Cardiac muscle cell (in vitro differentiated cells and primary cell): ENCODE measurements around the gene GRB10. TPM values are rescaled to one million over a fixed set of nuclear protein-coding genes. Genes with fewer than 3 reads are reported as not detected.

Experiments used
- DNase-seq, 2 donors: peaks; one replicate each; pipeline versions ENCODE4 v3.0.0 to v3.0.0-alpha.2; 2010 to 2017; ENCODE audit warnings: low read depth in 1 of 2, low spot score in 1 of 2
- H3K27ac ChIP-seq: fragments of 200-600 bp; sonication (generic); 2 replicates; pipeline ENCODE4 v1.5.1; 2016
- H3K27me3 ChIP-seq: fragments of 200-600 bp; sonication (generic); 2 replicates; pipeline ENCODE4 v1.6.0; 2016; ENCODE audit warnings: control low read depth
- H3K36me3 ChIP-seq: fragments of 200-600 bp; sonication (generic); 2 replicates; pipeline ENCODE4 v1.5.1; 2016; ENCODE audit warnings: control low read depth
- H3K4me1 ChIP-seq: fragments of 200-600 bp; sonication (generic); 2 replicates; pipeline ENCODE4 v1.8.1; 2017; ENCODE audit warnings: low read depth, mild to moderate bottlenecking, mixed run types
- H3K4me3 ChIP-seq: fragments of 200-600 bp; sonication (generic); 2 replicates; pipeline ENCODE4 v1.5.1; 2016; ENCODE audit warnings: mild to moderate bottlenecking
- H3K9me3 ChIP-seq: fragments of 200-600 bp; sonication (generic); 2 replicates; pipeline ENCODE4 v1.5.1; 2017; ENCODE audit warnings: low read depth, mild to moderate bottlenecking, control low read depth
- polyA plus RNA-seq: library from polyadenylated mRNA; unstranded; fragments of >200 nt; fragmentation: Nextera tagmentation; extraction: Ambion mirVana; gene quantifications from 2 replicates; pipeline ENCODE4 v1.2.1, GENCODE V29; 2016
- total RNA-seq: library from RNA; depleted of rRNA; stranded (reverse); fragments of >200 nt; gene quantifications from 2 replicates; pipeline ENCODE4 v1.2.3, GENCODE V29; 2016
- TF ChIP-seq, protein P1 (sequence below): IDR thresholded peaks from 2 replicates; pipeline ENCODE4 v1.5.1; 2012; ENCODE audit warnings: low read depth, mild to moderate bottlenecking, low read length

GRB10 gene
- total and polyA plus RNA-seq, 2 experiments from 2014 or later, result 9.9 to 25.3 TPM

DNA sequence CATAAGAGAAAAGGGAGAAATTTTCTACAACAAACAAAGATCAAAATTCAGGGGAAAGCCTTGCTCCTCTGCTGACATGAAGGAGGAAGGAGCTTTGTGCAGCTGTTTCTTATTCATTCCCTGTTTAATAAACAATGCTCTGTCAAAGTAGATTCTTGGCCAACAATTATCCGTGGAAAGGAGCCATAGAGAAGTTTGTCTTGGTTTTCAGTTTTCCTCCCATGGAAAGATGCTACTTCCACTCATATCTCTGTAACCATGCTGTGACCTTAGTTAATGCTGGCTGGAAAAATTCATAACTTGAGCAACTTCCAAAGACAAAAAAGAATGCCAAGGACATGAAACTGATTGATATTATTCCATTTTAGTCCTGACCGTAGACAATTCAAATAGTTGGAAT is 225.6 kb downstream of the GRB10 start:
- no peak overlapping the region for H3K4me3 ChIP-seq
- H3K36me3 ChIP-seq, result no peaks in the 10 kb centered on the region
- TF ChIP-seq, protein P1, sequence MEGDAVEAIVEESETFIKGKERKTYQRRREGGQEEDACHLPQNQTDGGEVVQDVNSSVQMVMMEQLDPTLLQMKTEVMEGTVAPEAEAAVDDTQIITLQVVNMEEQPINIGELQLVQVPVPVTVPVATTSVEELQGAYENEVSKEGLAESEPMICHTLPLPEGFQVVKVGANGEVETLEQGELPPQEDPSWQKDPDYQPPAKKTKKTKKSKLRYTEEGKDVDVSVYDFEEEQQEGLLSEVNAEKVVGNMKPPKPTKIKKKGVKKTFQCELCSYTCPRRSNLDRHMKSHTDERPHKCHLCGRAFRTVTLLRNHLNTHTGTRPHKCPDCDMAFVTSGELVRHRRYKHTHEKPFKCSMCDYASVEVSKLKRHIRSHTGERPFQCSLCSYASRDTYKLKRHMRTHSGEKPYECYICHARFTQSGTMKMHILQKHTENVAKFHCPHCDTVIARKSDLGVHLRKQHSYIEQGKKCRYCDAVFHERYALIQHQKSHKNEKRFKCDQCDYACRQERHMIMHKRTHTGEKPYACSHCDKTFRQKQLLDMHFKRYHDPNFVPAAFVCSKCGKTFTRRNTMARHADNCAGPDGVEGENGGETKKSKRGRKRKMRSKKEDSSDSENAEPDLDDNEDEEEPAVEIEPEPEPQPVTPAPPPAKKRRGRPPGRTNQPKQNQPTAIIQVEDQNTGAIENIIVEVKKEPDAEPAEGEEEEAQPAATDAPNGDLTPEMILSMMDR, result no peak
- no peaks in the 10 kb centered on the region for H3K4me1 ChIP-seq
- H3K9me3 ChIP-seq, result no peaks in the 10 kb centered on the region
- peak in 1 of 2 donors; percentile 11 for DNase-seq
- H3K27me3 ChIP-seq, result no peaks in the 10 kb centered on the region
- H3K27ac ChIP-seq, result no peak overlapping the region

DNA sequence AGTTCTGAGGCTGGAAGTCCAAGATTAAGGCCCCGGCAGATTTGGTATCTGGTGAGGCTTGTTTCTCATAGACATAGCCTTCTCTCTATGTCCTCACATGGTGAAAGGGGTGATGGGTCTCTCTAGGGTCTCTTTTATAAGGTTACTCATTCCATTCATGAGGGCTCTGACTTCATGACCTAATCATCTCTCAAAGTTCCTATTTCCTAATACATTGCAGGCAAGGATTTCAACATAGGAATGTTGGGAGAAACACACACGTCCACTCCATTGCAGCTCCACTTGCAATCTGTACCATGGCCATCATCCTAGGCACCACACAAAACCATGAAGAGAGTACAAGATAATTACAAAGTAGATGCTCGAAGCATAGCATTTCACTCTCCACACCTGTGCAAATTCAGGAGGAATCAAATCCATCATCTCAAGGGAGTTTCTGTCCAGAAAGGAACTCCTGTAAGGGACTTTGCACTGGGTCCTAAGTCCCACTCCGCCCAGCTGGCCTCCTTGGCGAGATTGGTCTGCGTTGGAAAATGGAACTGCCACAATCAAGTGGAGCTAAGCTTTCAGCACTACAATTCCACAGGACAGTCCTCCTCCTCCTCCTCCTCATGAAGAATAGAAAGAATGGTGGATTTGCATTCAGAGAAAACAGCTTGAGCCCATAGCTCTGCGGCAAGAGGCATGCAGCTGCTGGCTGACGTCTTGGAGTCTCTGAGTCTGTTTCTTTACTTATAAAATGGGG is 226.3 kb downstream of the GRB10 start:
- Histone ChIP-seq H3K4me1 (no peaks in the 10 kb centered on the region), H3K36me3 (no peaks in the 10 kb centered on the region), H3K27me3 (no peaks in the 10 kb centered on the region), H3K4me3 (no peak overlapping the region), H3K27ac (no peak overlapping the region), H3K9me3 (no peaks in the 10 kb centered on the region)
- DNase-seq, result peak; percentile 13 to 69
- TF ChIP-seq, protein P1, result no peak

DNA sequence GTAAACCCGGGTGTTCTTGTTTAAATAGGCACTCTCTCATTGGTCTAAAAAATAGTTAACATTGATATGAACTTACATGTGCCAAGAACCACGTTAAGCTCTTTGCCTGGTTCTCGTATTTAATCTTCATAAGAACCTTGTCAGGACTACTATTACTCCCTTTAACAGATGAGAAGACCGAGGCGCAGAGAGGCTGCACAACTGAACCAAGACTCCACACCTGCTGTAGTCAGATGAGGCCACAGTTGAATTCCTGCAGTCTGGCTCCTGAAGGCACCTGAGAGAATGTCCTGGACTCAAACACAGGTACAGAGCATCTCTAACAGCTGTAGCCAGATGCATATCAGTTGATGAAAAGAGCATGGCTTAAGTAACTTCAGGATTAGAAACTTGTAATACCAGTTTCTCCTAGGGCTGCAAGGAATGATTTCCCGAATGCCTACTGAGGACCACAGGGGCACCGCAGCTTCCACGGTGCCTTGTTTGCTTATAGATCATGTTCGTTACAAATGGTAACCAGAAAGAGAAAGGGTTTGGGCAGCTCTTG is 227.0 kb downstream of the GRB10 start:
- H3K4me3 ChIP-seq, result no peak overlapping the region
- H3K27me3 ChIP-seq, result no peaks in the 10 kb centered on the region
- no peak overlapping the region for H3K27ac ChIP-seq
- no peaks in the 10 kb centered on the region for H3K4me1 ChIP-seq
- no peaks in the 10 kb centered on the region for H3K9me3 ChIP-seq
- no peaks in the 10 kb centered on the region for H3K36me3 ChIP-seq
- TF ChIP-seq, protein P1, result no peak
- no peak for DNase-seq

DNA sequence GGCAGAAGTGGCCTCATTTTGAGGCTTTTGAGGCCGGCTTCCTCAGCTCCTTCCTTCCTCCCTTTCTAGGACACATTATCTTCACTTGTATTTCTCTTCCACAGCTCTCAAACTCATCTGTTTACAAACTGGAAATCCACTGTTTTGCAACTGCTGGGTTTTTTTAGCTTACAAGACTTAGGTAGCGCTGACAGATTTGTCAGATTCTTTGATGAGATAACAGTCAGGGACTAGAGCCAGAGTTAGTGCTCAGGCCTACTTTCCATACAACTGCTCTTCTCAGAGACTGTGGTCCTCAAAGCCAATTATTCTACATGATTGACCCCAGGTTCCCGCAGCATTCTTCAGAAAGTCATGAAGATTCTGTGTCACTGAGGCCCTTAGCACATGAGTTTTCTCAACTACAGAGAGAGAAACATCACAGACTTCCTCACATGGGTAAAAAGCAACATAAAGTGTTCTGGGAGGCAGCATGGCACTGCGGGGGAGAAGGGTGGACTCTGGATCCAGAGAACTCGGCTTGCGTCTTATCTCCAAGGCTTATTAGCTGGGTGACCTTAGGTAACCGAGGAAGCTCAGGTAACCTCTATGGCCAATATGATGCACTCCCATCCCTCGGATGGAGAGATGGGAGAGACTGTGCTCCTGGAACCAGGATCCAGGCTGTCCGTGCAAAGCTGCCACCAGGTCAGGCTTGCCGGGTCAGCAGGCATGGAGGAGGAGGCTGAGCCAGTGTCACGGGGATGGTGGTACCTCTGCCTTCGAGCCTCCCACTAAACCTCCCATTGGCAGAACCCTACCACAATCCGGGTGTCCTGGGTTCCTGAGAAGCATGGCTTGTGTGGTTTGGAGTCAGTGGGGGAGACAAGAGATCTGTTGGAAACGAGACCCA is 228.0 kb downstream of the GRB10 start:
- H3K4me1 ChIP-seq, result no peaks in the 10 kb centered on the region
- H3K36me3 ChIP-seq, result no peaks in the 10 kb centered on the region
- no peak overlapping the region for H3K27ac ChIP-seq
- H3K27me3 ChIP-seq, result no peaks in the 10 kb centered on the region
- TF ChIP-seq, protein P1, result no peak
- no peaks in the 10 kb centered on the region for H3K9me3 ChIP-seq
- no peak overlapping the region for H3K4me3 ChIP-seq
- no peak for DNase-seq

DNA sequence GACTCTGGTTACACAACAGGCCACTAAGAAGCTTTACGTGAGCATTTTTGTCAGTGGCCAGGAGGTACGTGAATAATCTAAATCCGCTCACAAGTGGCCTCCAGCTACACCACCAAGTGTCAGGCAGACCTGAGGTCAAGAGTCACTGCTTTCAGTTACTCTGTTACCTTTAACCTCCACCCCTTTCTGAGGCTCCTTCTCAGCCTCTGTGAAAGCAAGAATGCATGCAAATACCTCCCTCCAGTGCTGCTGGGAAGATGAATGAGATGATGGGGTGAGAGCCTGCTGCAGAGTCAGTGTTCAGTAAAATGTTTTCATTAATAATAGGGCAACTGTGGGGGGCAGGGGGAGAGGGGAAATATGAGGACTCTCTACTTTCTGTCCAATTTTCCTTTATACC is 228.7 kb downstream of the GRB10 start:
- H3K36me3 ChIP-seq, result no peaks in the 10 kb centered on the region
- TF ChIP-seq, protein P1, result no peak
- no peaks in the 10 kb centered on the region for H3K27me3 ChIP-seq
- no peaks in the 10 kb centered on the region for H3K4me1 ChIP-seq
- no peak for DNase-seq
- no peak overlapping the region for H3K4me3 ChIP-seq
- H3K9me3 ChIP-seq, result no peaks in the 10 kb centered on the region
- H3K27ac ChIP-seq, result no peak overlapping the region
